Prostate gland (tissue), 2 donors: ENCODE results near the gene FAM209A.

Source experiments
- POLR2A ChIP-seq: fragments of 450-650 bp; IDR thresholded peaks from one replicate; pipeline ENCODE4 v1.6.1; 2016; ENCODE audit warnings: antibody characterized with exemption, mild to moderate bottlenecking
- TF ChIP-seq, protein P1 (sequence below), 4 experiments: fragments of 200-600 bp in 2 of 4; fragments of 450-650 bp in 2 of 4; sonication (generic) in 2 of 4; IDR thresholded peaks; 1 replicate in 3 of 4; 2 replicates in 1 of 4; pipeline ENCODE4 v1.5.1; 2016 to 2019; ENCODE audit warnings: antibody characterized with exemption in 4 of 4, mild to moderate bottlenecking in 2 of 4, moderate library complexity in 2 of 4

DNA sequence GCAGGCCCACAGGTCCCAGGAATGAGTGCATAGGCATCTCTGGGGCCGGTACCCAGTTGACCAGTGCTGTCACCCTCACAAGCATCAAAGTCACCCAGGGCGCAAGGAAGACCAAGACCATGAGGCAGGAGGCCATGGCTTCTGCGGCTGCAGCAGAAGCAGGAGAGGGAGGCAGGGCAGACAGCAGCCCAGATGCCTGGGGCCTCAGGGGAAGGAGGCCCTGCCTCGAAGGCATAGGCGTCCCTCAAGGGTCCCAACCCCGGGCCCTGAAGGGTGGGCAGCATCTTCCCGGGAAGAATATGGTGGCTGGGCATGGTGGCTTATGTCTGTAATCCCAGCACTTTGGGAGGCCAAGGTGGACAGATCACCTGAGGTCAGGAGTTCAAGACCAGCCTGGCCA, 3.0 kb downstream of the FAM209A start:
- TF ChIP-seq, protein P1, sequence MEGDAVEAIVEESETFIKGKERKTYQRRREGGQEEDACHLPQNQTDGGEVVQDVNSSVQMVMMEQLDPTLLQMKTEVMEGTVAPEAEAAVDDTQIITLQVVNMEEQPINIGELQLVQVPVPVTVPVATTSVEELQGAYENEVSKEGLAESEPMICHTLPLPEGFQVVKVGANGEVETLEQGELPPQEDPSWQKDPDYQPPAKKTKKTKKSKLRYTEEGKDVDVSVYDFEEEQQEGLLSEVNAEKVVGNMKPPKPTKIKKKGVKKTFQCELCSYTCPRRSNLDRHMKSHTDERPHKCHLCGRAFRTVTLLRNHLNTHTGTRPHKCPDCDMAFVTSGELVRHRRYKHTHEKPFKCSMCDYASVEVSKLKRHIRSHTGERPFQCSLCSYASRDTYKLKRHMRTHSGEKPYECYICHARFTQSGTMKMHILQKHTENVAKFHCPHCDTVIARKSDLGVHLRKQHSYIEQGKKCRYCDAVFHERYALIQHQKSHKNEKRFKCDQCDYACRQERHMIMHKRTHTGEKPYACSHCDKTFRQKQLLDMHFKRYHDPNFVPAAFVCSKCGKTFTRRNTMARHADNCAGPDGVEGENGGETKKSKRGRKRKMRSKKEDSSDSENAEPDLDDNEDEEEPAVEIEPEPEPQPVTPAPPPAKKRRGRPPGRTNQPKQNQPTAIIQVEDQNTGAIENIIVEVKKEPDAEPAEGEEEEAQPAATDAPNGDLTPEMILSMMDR (IDR thresholded peaks at IDR 0.05) = no peak
- TF ChIP-seq POLR2A = no peak
